Activated CD8-positive, alpha-beta memory T cell treated with anti-CD3 and anti-CD28 coated beads, Interleukin-2, amount 50 U/mL, for 4 hours (primary cell): ENCODE measurements around the gene ZNF865.

Source experiments
- DNase-seq: peaks from one replicate; pipeline ENCODE4 v3.0.0-alpha.2; 2020

ZNF865 gene

DNA sequence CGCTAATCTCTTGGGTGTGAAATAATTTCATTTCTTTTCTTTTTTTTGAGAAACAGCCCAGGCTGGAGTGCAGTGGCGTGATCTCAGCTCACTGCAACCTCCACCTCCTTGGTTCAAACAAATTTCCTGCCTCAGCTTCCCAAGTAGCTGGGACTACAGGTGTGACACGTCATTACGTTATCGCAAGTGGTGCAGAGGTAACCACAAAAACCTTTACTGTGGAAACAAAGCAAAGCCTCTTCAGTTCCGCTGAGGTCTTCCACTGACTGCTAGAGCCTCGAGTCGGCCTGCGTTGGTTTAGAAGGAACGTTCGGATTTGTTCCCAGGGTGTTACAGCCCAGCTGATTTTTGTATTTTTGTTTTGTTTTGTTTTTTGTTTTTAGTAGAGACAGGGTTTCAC lies 20.9 kb downstream of the ZNF865 start:
- no peak for DNase-seq

DNA sequence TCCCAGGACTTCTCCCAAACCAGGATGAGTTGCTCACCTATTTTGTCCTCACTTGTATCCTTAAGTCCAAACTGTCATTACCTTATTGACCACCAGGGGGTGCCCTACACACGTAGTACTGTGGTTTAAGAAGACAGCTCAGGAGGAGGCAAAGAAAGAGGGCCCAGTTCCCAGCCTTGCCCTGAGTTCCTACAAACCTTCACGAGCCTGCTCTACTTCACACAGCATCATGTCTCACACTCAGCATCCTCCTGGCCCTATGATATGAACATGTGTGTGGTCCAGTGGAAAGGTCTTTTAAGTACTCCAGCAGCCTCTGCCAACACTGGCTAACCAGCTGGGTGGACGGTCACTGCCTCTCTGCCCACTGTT lies 27.0 kb downstream of the ZNF865 start:
- DNase-seq = peak; percentile 86

DNA sequence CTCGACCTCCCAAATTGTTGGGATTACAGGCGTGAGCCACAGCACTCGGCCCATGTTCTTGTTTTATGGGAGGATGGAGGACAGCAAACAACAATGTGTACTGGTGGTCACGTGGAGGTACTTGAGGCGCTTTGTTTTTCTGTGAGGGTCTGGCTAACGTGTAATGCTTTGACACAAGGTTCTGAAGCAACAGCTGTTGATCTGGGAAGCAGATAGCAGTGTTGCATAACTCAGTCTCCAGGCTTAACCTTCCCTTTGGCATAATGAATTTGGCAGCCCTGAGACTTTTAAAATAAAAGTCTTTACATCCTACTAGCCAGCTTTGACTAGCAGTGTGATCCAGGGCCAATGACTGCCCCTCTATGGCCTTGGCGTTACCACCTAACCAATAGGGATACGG lies 28.4 kb downstream of the ZNF865 start:
- no peak for DNase-seq

DNA sequence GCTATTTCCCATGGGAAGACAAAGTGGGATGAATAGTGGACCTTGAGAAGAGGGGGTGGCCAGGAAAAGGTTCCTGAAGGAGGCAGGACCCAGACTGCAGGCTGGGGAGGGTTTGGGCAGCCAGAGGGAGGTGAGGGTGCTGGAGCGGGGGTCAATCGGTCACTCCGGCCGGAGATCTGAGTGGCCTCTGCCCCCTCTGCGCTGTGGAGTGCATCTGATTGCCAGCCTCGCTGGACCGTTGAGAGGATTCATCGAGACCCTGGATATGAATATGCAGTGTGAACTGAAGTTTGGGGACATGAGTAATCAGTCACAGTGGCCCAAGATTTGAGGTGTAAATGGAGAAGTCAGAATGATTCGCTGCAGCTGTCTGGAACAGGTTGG lies 29.9 kb downstream of the ZNF865 start:
- DNase-seq = no peak

DNA sequence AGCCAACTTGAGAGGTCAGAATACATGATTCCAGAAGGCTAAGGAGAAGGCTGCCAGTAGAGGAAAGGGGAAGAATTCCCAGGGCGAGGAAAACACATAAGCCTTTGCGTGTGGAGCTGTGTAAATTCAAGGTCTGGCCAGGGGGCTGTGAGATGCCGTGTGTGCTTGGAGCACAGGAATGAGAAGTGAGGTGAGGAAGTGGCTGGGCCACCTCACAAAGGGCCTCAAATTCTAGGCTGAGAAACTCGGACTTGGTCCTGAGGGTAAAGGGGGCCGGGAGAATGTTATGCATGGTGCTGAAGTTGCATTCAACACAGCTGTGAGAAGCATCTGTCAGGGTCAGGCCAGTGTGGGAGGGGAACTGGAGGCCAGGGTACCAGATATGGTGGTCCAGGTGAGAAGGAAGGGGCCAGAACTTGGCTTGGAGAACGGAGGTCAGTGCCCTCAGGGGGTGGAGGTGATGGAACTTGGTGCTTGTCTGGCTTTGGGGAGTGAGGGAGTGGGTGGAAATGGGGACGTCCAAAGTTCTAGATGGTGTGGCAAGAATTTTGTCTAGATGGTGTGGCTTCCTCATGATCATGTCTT lies 30.5 kb downstream of the ZNF865 start:
- DNase-seq = no peak

DNA sequence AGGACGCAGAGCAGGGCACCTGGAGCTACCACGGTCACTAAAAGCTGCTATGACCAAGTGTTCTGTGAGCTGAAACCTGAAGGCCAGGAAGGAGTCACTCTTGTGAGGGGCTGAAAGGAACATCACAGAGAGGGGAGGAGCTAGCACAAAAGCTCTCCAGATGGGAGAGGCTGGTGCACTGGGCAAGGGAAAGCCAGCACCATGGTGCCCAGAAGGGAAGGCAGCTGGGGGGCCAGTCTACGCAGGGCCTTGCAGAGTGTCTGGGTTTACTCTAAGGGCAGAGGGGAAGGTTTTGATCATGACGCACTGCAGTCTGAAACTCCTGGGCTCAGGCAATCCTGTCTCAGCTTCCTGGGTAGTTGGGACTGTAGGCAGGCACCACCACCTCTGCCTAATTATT lies 31.3 kb downstream of the ZNF865 start:
- no peak for DNase-seq

DNA sequence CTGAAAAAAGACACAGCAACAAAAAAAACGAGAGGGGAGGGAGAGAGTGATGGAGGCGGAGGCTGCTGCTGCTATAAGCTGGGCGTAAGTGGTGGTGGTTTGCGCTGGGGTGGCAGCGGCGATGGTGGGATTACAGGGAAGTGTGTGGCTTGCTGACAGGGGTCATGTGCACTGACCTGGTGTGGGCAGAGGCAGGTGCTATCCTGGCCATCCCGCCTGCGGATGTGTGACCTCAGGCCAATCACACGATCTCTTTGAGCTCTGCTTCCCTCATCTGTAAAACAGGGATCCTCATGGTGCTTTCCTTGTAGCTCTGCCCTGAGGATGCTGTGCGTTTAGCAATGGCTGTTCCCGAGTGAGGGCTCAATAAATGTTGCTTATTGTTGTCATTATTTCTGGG lies 32.1 kb downstream of the ZNF865 start:
- DNase-seq = no peak

DNA sequence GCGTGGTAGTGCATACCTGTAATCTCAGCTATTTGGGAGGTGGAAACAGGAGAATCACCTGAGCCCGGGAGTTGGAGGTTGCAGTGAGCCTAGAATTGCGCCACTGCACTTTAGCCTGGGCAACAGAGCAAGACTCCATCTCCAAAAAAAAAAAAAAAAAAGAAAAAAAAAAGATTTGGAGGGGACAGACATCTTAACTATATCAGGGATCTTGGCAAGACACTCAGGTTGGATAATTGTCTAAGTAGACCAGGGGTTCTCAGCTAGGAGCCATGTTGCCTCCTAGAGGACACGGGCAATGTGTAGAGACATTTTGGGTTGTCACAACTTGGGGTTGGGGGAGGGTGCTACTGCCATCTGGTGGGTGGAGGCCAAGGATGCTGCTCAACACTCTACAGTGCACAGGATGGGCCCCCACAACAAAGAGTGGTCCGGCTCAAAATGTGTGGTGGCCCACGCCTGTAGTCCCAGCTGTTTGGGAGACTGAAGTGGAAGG lies 33.5 kb downstream of the ZNF865 start:
- peak; percentile 62 for DNase-seq

DNA sequence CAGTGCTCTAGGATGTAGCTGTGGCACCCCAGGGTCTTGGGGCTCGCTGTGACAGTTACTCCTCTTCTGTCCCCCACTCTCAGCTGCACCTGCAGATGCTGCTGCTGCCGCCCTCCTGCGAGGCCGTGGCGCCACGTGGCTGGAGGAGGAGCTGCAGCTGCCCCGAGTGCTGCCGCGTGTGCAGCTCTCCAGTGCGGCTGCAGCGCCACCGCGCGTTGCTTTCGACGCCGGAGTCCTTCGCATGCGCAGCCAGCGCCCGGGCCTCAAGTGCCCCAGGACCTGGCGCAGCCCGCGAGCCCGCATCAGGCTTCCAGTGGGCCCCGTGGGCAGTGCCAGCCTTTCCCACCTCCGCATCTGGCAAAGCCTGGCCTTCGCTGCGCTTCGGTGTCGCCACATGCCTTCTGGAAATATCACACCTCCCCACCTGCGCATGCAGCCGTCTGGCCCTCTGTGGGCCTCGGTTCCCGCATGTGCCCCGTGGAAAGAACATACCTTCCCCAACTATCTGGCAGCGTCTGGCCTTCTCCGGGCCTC lies 34.7 kb downstream of the ZNF865 start:
- peak; percentile 76 for DNase-seq

DNA sequence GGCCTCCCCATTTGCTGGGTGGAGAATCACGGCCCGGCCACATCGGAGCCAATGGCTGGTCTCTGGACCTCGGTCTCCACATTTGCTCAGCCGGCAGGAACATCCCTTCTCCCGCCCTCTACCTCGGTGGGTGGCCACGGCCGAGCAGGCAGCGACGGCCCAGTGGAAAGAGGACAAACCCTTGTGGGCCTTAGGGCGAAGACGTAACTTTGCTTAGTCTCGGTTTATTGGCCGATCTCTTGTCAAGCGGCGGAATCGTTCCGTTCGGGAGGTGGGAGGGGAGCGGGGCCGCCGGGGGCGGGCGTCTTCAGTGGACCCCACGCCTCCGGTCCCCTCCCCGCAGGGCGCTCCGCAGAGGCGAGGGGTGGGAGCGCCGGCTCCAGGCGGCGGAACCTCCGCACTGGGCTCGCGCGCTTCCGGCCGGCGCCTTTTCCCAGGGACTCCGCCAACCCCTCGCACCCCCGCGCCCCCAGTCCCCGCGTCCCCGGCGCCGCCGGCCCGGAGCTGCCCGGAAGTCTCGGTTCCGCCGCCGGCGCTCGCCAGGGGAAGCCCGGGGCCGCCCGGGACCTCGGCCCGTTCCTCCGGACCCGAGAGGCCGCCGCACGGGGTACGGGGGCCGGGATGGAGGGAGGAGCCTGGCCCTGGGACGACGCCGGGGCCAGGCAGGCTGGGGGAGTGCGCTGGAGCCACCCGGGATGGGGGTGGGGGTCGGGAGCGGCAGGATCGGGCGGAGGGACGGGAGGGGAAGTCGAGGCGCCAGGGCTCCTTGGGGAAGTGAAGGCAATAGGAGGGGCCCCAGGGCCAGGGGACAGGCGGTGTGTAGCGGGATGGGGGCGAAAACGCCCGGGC lies 35.4 kb downstream of the ZNF865 start, which contains the start of gene ZNF580:
Gene ZNF580, plus strand, starts transcription at position 426 of the 849 bp plus-strand sequence. CDS start 1,507 bp downstream, outside the sequence.
- DNase-seq = peak; percentile 65

DNA sequence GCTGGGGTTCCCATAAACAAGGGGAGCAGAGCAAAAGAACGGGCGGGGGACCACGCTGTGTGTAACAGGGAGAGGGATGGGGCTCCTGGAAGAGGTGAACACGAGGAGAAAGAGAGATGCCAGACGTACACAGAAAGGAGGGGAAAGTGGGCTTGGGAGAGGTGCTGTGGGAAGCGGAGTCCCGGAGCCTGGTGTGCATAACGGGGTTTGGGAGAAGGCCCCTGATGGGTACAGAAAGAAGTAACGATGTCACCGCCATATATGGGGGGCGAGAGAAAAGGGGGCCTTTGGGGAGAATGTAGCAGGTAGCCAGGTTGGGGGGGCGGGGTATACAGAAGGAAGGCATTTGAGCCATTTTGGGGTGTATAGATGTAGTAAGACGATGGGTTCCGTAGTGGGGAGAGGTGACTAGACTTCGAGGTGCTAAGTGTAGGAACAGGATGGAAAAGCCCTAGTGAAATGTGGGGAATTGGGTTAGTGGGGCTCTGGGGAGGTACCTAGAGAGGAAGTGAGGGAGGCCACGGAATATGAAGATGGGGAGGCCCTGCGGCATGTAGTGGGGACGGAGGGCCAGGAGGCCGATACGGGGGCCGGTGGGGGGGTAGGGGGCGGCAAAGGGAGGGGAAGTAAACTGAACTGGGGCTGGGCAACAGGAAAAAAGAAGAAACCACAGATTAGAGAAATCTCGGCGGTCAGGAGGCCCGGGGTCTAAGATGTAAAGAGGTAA lies 36.1 kb downstream of the ZNF865 start:
- peak; percentile 34 for DNase-seq

DNA sequence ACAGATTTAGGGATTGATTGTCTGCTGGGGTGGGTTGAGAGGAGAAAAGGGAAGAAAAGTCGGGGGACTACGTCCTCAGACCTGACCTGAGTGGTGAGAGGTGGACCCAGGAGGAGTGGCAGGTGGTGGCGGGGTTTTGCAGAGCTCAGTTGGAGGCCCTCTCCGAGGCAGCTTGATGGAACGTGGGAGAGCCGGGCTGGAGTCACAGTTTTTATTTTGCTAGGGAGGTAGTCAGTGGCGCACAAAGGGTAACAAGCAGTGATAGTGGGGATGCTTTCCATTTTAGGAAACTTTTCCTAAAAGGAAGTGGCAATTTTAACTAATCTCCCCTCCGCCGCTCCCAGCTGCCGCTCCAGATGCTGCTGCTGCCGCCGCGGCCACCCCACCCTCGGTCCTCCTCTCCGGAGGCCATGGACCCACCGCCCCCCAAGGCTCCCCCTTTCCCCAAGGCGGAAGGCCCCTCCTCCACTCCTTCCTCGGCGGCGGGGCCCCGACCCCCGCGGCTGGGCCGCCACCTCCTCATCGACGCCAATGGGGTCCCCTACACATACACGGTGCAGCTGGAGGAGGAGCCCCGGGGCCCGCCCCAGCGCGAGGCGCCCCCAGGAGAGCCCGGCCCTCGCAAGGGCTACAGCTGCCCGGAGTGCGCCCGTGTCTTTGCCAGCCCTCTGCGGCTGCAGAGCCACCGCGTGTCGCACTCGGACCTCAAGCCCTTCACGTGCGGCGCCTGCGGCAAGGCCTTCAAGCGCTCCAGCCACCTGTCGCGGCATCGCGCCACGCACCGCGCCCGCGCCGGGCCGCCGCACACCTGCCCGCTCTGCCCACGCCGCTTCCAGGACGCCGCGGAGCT lies 36.9 kb downstream of the ZNF865 start:
- DNase-seq = peak; percentile 43

DNA sequence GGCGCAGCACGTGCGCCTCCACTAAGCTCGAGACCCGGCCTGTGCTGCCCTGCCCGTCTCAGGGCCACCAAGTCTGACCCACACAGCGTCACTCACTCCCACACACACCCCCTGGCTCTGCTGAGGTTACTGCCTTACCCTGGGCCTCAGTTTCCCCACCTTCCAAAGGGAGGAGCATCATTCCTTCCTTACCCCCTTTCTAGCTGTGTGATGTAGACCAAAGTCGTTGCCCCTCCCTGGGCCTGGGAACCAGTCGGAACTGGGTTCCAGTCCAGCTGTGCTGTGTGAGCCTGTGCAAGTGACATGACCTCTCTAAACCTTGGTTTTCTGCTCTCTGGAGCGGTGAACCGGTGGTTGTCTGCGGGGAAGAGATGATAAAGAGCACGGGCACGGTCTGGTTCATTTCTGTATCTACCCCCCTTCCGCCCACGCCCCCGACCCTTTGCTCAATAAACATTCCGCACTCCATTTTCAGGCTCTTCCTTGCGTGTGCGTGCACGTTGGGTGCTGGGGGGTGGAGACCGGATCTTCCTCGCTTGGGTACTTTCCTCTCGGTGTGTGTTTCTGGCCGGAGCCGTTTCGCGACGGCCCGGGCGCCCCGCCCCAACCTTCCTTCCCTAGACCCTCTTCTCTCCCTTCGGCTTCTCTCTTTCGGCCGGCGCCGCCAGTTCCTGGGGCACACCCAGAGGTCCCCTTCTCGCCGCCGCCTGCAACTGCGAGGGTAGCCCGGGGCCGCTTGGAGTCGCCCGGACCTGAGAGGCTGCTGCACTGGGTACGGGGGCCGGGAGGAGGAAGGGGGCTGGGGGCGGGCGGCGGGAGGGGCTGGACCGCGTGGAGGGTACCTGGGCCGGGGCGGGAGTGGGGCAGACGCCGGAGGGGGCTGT lies 37.8 kb downstream of the ZNF865 start, which contains the start of gene ZNF581:
Gene ZNF581, plus strand, starts transcription at position 647 of the 884 bp plus-strand sequence. CDS start 923 bp downstream, outside the sequence.
- DNase-seq = peak; percentile 81

DNA sequence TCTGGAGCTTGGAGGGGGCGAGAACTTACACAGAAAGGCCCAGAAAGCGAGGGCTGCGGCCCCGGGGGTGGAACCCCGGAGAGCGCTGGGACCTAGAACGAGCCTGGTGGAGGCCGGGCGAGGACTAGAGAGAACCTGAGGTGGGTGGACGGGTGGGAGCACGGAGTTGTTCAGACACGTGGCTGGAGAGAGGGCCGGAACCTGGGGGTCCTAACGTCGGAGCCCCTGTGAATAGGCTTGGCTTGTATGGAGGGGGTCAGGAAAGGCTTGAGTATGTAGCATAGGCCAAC lies 38.4 kb downstream of the ZNF865 start:
- no peak for DNase-seq

DNA sequence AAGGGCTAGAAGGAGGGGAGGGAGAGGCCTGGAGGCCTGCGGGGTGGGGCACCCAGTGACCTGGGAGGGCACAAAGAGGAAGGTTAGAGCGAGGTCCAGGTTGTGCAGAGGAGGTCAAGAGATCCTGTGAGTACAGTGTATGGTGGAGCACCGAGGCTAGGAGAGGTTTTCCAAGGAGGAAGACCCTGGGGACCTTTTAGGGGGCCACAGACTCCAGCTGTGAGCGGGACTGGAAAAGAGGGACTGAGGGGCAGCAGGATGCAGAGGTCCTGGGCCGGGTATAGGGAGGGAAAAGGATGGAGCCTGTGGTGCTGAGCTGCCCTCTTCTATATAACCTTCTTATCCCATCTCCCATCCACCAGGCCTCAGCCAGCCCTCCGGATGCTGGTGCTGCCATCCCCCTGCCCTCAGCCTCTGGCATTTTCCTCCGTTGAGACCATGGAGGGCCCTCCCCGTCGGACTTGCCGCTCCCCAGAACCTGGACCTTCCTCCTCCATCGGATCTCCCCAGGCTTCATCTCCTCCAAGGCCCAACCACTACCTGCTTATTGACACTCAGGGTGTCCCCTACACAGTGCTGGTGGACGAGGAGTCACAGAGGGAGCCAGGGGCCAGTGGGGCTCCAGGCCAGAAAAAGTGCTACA lies 38.9 kb downstream of the ZNF865 start:
- DNase-seq = no peak

DNA sequence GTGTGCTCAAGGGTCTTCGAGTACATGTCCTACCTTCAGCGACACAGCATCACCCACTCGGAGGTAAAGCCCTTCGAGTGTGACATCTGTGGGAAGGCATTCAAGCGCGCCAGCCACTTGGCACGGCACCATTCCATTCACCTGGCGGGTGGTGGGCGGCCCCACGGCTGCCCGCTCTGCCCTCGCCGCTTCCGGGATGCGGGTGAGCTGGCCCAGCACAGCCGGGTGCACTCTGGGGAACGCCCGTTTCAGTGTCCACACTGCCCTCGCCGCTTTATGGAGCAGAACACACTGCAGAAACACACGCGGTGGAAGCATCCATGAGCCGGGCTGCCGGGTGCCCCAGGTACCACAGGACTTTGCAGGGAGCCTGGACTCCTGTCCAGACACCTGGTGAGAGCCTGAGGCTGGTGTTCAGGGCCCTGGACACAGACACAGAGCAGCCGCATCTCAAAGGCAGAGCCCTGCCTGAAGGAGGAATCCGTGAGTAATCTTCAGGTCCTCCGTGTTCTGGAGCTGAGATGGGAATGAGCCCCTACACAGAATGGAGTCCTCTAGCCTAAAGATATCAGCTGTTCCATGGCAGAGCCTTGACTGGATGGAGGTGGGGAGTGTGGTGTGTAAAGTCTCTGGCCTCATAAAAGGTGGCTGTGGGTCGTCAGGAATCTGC lies 39.5 kb downstream of the ZNF865 start:
- DNase-seq = no peak

DNA sequence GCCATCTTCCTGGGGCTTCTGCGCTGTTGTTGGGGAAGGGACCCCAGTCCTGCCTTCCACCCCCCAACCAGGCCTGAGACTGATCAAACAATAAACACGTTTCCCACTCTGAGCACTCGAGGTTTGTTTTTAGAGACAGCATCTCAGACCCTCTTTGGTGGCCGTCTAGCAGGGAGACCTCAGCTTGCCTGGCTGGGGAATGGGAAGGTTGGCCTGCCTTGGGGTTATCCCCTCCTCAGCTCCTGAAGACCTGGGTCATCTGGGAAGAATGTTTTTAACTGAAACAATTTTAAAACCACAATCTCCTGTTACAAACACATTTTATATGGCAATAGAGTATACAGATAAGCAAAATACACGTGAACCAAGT lies 40.0 kb downstream of the ZNF865 start:
- no peak for DNase-seq

DNA sequence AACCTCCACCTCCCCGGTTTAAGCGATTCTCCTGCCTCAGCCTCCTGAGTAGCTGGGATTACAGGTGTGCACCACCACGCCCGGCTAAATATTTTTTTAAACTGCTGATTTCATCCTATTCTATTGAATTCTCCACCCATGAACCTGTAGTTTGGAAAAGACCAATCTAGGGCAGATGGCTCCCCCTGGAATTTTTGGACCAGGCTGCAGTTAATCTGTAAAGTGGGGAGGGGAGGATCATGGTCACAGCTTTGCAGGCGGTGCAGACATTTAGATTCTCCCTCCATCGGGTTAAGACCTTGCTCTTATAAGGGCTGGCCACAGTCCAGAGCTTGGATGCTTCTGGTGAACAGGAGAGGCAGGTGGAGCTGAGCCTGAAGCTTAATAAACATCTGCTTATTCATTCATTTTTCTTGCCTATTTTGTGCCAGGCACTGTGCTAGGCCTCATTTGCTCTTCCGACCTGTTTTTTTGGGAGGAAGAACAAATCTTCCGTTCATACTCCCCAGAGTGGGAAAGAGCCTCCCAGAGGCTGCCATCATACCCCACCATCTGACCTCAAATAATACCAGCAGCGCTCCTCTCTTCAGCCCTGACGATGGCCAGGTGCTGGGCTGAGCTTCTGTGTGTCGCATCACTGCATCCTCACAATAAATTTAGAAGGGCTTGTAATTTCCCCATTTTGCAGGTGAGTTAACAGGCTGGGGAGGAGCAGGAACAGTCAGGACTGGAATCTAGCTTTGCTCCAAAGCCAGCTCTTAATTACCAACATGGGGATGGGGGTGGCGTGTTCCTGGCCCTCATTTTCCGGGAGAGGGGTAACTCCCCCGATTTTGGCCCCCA lies 41.7 kb downstream of the ZNF865 start:
- DNase-seq = no peak
